Measurements from ENCODE around the gene VIM. TPM values are rescaled to one million over a fixed set of nuclear protein-coding genes. Genes with fewer than 3 reads are reported as not detected.
"Not testable (repeated sequence)": the region's sequence is repeated elsewhere in the genome, so short reads cannot be mapped to it uniquely, and the experiment has no call there.

VIM gene
- total RNA-seq, 1 experiment from 2014 or later, result 7,646 TPM

DNA sequence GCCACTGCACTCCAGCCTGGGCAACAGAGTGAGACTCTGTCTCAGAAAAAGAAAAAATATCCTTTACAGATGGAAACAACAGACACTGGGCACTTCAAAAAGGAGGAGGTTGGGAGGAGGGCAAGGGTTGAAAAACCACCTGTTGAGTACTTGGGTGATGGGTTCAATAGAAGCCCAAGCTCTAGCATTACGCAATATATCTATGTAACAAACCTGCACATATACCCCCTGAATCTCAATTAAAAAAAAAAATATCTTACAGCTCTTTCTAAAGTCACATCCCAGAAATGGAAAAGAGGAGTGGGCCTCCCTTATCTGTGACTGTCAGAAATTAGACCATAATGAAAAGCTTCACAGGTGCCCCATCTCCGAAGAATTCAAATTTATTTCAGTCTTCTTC lies 12.1 kb downstream of the VIM start:
- H3K4me3 ChIP-seq, result no peak overlapping the region
- H3K27ac ChIP-seq, result no peak overlapping the region
- H3K27me3 ChIP-seq (replicated peaks), result peaks cover 7% of the 10 kb centered on the region
- H3K9me3 ChIP-seq (replicated peaks), result 0 out of 2 replicates have a peak, but pooled peaks cover 5% of the 10 kb centered on the region
- no peak for DNase-seq (ENCODE audit: low read depth in 1 of 2, low spot score in 2 of 2)
- peaks cover 46% of the 10 kb centered on the region for H3K4me1 ChIP-seq (replicated peaks)
- H3K36me3 ChIP-seq, result peaks cover 36% of the 10 kb centered on the region

DNA sequence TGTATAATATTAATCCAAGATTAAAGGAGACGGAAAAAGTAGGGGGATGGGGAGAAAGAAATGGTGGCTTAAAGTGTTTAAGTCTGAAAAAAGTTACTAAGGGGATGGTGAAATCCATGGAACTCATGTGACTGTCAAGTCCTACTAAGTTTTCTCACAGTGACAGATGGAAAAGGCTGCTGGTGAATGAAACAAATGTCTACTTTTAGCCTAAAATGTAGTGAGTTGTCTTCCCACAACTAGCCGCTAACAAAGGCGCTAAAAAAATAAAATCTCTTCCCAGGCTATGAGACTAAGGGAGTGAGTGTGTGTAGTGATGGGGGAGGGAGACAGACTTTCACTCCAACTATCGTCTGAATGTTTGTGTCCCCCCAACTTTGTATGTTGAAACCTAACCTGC lies 12.6 kb downstream of the VIM start:
- Histone ChIP-seq H3K36me3 (peaks cover 31% of the 10 kb centered on the region), H3K4me3 (no peak overlapping the region), H3K9me3 (replicated peaks) (0 out of 2 replicates have a peak, but pooled peaks cover 5% of the 10 kb centered on the region), H3K27ac (no peak overlapping the region), H3K4me1 (replicated peaks) (peaks cover 41% of the 10 kb centered on the region), H3K27me3 (replicated peaks) (peaks cover 7% of the 10 kb centered on the region)
- no peak for DNase-seq (ENCODE audit: low read depth in 1 of 2, low spot score in 2 of 2)

- peaks cover 19% of the 10 kb centered on the region for H3K36me3 ChIP-seq
- H3K27ac ChIP-seq, result no peak overlapping the region
- 0 out of 2 replicates have a peak, but pooled peaks cover 5% of the 10 kb centered on the region for H3K9me3 ChIP-seq (replicated peaks)
- no peak for DNase-seq (ENCODE audit: low read depth in 1 of 2, low spot score in 2 of 2)
- H3K4me3 ChIP-seq, result no peak overlapping the region
- H3K4me1 ChIP-seq (replicated peaks), result peaks cover 33% of the 10 kb centered on the region
- peaks cover 7% of the 10 kb centered on the region for H3K27me3 ChIP-seq (replicated peaks)
Observed at GRCh38 chr10:17241611-17242333, 13.7 kb downstream of the VIM start.

- Histone ChIP-seq H3K4me1 (replicated peaks) (peaks cover 15% of the 10 kb centered on the region), H3K27ac (no peak overlapping the region), H3K4me3 (no peak overlapping the region), H3K36me3 (no peaks in the 10 kb centered on the region), H3K9me3 (replicated peaks) (no peaks in the 10 kb centered on the region), H3K27me3 (replicated peaks) (no peaks in the 10 kb centered on the region)
- DNase-seq (ENCODE audit: low read depth in 1 of 2, low spot score in 2 of 2), result peak in 1 of 2 experiments; percentile 27
Observed at GRCh38 chr10:17244700-17245365, 16.8 kb downstream of the VIM start.

DNA sequence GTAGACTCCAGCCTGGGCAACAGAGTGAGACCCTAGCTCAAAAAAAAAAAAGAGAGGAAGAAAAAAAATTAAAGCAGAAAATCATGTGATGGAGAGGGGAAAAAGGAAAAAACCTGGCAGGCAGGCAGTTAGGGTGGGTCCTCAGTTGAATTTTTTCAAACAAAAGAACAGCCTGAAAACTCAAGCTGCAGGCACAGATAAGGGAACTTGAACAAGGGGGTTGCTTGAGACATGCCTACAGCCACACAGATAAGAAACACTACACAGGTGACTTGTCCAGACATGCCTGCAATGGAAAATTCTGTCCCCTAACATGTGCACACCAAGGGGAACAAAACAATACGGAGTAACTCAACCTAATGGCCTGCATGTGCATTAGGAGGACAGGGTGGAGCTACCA lies 19.2 kb downstream of the VIM start:
- DNase-seq (ENCODE audit: low read depth in 1 of 2, low spot score in 2 of 2), result no peak
- H3K4me3 ChIP-seq, result no peak overlapping the region
- H3K27me3 ChIP-seq (replicated peaks), result no peaks in the 10 kb centered on the region
- H3K27ac ChIP-seq, result no peak overlapping the region
- H3K9me3 ChIP-seq (replicated peaks), result no peaks in the 10 kb centered on the region
- no peaks in the 10 kb centered on the region for H3K36me3 ChIP-seq
- peaks cover 15% of the 10 kb centered on the region for H3K4me1 ChIP-seq (replicated peaks)

- Histone ChIP-seq H3K9me3 (replicated peaks) (no peaks in the 10 kb centered on the region), H3K27ac (no peak overlapping the region), H3K27me3 (replicated peaks) (no peaks in the 10 kb centered on the region), H3K4me3 (no peak overlapping the region), H3K4me1 (replicated peaks) (peaks cover 12% of the 10 kb centered on the region), H3K36me3 (no peaks in the 10 kb centered on the region)
- no peak for DNase-seq (ENCODE audit: low read depth in 1 of 2, low spot score in 2 of 2)
Observed at GRCh38 chr10:17248964-17249363, 20.9 kb downstream of the VIM start.

DNA sequence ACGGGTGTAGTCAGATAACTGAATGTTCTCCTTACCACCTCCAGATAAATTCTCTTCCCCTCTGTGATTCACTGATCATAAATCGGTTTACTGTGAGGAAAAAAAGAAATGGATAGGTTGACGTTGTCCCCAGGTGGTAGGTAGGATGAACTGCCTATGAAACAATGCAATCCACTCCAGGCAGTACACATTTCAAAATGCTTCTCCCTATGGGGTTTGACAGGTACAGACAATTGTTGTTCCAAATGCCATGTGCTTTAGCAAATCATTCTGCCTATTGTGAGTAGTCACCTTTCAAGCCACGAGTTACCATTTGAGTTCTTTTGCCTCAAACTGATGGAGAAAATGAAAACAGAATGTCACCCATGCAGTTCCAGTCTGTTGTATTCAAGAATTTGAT lies 21.8 kb downstream of the VIM start:
- no peak overlapping the region for H3K4me3 ChIP-seq
- no peak overlapping the region for H3K27ac ChIP-seq
- no peaks in the 10 kb centered on the region for H3K36me3 ChIP-seq
- H3K4me1 ChIP-seq (replicated peaks), result peaks cover 3% of the 10 kb centered on the region
- no peaks in the 10 kb centered on the region for H3K27me3 ChIP-seq (replicated peaks)
- no peak for DNase-seq (ENCODE audit: low read depth in 1 of 2, low spot score in 2 of 2)
- no peaks in the 10 kb centered on the region for H3K9me3 ChIP-seq (replicated peaks)

DNA sequence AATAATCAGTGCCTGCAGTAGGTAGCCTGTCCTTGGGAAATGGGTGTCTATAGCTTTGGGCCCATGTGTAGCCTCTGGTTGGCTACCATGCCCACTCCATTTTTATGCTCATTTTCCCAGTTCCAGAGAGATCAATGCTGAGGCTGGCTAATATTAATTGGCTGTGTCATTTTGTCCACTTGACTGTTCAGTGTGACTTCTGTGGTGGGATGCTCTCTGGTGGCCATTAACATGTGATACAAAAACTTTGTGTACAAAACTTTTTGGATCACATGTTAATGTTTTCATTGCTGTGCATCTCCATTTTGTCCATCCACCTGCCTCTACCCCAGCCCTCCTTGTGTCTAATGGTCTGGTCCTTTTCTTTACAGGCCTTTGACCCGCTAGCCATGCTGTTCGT lies 22.7 kb downstream of the VIM start:
- no peaks in the 10 kb centered on the region for H3K27me3 ChIP-seq (replicated peaks)
- H3K9me3 ChIP-seq (replicated peaks), result no peaks in the 10 kb centered on the region
- peaks cover 7% of the 10 kb centered on the region for H3K4me1 ChIP-seq (replicated peaks)
- no peak overlapping the region for H3K27ac ChIP-seq
- no peak overlapping the region for H3K4me3 ChIP-seq
- no peaks in the 10 kb centered on the region for H3K36me3 ChIP-seq
- DNase-seq (ENCODE audit: low read depth in 1 of 2, low spot score in 2 of 2), result no peak

GRCh38 chr10:17254543-17255050 lies 26.6 kb downstream of the VIM start:
- H3K27me3 ChIP-seq (replicated peaks); H3K36me3 ChIP-seq; H3K9me3 ChIP-seq (replicated peaks); H3K27ac ChIP-seq; H3K4me3 ChIP-seq; DNase-seq (ENCODE audit: low read depth in 1 of 2, low spot score in 2 of 2): not testable (repeated sequence)
- peaks cover 19% of the 10 kb centered on the region for H3K4me1 ChIP-seq (replicated peaks)

GRCh38 chr10:17255512-17255911 lies 27.5 kb downstream of the VIM start:
- Histone ChIP-seq H3K9me3 (replicated peaks) (no peaks in the 10 kb centered on the region), H3K27ac (no peak overlapping the region; the same call in 1 of the 2 replicates)

GRCh38 chr10:17256051-17256450 lies 28.0 kb downstream of the VIM start:
- Histone ChIP-seq H3K36me3 (no peaks in the 10 kb centered on the region), H3K4me1 (replicated peaks) (peaks cover 19% of the 10 kb centered on the region), H3K27ac (no peak overlapping the region; the same call in 1 of the 2 replicates), H3K4me3 (no peak overlapping the region), H3K27me3 (replicated peaks) (no peaks in the 10 kb centered on the region), H3K9me3 (replicated peaks) (no peaks in the 10 kb centered on the region)
- no peak for DNase-seq (ENCODE audit: low read depth in 1 of 2, low spot score in 2 of 2)

More at GRCh38 chr10:17255512-17255911, 27.5 kb downstream of the VIM start:
- Histone ChIP-seq H3K36me3 (no peaks in the 10 kb centered on the region), H3K4me1 (replicated peaks) (peaks cover 19% of the 10 kb centered on the region), H3K27me3 (replicated peaks) (no peaks in the 10 kb centered on the region), H3K4me3 (no peak overlapping the region)
- DNase-seq (ENCODE audit: low read depth in 1 of 2, low spot score in 2 of 2), result peak in 1 of 2 experiments; percentile 22

DNA sequence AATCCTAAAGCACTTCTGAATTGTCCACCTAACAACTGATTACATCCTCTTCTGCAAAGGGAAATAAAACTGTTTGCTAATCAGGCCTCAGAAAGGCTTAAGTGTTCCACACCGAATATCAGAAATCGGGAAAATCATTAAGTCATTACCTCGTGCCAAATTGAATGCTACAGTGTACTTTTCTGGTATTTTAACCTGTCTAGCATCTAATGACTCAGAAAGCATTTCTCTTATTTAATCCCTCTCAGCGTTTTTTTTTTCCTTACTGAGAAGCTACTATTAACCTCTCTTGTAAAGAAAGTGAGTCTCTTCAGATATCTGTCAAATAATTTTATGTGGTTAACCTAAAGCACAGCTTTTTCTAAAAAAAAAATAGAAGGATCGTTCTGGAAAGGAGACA lies 28.6 kb downstream of the VIM start:
- no peaks in the 10 kb centered on the region for H3K9me3 ChIP-seq (replicated peaks)
- H3K36me3 ChIP-seq, result no peaks in the 10 kb centered on the region
- no peaks in the 10 kb centered on the region for H3K27me3 ChIP-seq (replicated peaks)
- H3K4me3 ChIP-seq, result no peak overlapping the region
- DNase-seq (ENCODE audit: low read depth in 1 of 2, low spot score in 2 of 2), result no peak
- H3K4me1 ChIP-seq (replicated peaks), result peaks cover 19% of the 10 kb centered on the region
- H3K27ac ChIP-seq, result no peak overlapping the region

DNA sequence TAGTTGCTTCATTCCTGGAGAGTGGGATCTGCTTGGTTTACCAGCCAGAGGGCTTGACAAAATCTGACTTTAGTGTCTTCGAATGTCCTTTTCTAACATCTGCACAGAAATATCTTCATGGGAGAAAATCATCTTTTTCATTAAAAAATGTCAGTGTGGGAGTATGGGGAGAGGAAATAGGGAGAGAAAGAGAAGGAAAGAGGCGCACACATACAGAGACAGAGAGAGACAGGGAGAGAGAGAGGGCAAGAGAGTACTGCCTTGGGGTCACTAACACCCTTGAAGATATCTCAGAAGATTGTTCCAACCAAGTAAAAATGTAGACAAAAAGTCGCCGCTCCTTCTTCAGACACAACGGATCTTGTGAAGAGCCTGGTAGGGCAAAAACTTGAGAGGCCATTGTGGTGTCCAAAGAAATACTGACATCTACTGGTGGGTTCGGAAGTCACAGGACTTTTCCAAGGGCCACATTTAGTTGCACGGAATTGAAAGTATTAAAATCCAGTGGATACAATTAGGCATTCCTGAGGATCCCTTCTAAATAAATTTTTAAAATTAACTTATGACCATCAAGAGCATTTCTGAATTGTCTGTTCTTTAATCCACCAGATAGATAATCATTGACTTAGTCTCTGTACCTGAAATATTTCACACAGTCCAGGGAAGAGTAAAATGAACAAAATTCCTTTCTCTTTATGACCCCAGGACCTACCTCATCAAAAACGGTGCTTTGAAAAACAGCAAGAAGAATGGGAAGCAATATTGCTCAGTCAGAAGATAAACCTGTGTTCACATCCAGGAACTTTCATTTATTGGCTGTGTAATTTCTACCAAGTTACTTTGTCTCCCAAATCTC lies 29.7 kb downstream of the VIM start:
- Histone ChIP-seq H3K9me3 (replicated peaks) (peaks cover 3% of the 10 kb centered on the region; the same call in 1 of the 2 replicates), H3K4me1 (replicated peaks) (peaks cover 19% of the 10 kb centered on the region), H3K4me3 (no peak overlapping the region), H3K36me3 (no peaks in the 10 kb centered on the region), H3K27ac (0 out of 2 replicates have a peak overlapping the region, but pooled peaks have one; percentile 20), H3K27me3 (replicated peaks) (no peaks in the 10 kb centered on the region)
- peak; percentile 60 to 64 for DNase-seq (ENCODE audit: low read depth in 1 of 2, low spot score in 2 of 2)

Data from SJSA1 (cell line).